NCI-H2029 treated with DMSO at 0.1 percent for 48 hours (cell line): ENCODE data around the gene DGKZ.
"Not testable (repeated sequence)": the region's sequence is repeated elsewhere in the genome, so short reads cannot be mapped to it uniquely, and the experiment has no call there.

ENCODE experiments used
- DNase-seq: peaks from one replicate; lab custom pipeline; 2025; lab: John Stamatoyannopoulos, UW

The DGKZ gene

GRCh38 chr11:46367916-46368267 is 20.6 kb downstream of the DGKZ start:
- no peak for DNase-seq

GRCh38 chr11:46369458-46370152 is 22.3 kb downstream of the DGKZ start:
- DNase-seq, result no peak

- no peak for DNase-seq
Measured at GRCh38 chr11:46370253-46370652, 23.0 kb downstream of the DGKZ start.

GRCh38 chr11:46371262-46371661 is 24.0 kb downstream of the DGKZ start:
- DNase-seq, result not testable (repeated sequence)

- DNase-seq, result no peak
Measured at GRCh38 chr11:46372086-46372485, 24.8 kb downstream of the DGKZ start.

GRCh38 chr11:46372501-46372900 is 25.2 kb downstream of the DGKZ start:
- DNase-seq, result not testable (repeated sequence)

GRCh38 chr11:46373787-46374740 is 26.8 kb downstream of the DGKZ start:
- DNase-seq, result no peak

GRCh38 chr11:46374815-46375214 is 27.6 kb downstream of the DGKZ start:
- no peak for DNase-seq

- DNase-seq, result no peak
Measured at GRCh38 chr11:46375392-46376101, 28.3 kb downstream of the DGKZ start.

- DNase-seq, result no peak
Measured at GRCh38 chr11:46376258-46377050, 29.2 kb downstream of the DGKZ start.

GRCh38 chr11:46377290-46377689 is 30.0 kb downstream of the DGKZ start:
- no peak for DNase-seq

GRCh38 chr11:46377831-46378230 is 30.6 kb downstream of the DGKZ start:
- DNase-seq, result no peak

- no peak for DNase-seq
Measured at GRCh38 chr11:46378296-46378695, 31.0 kb downstream of the DGKZ start.

GRCh38 chr11:46378811-46379481 is 31.7 kb downstream of the DGKZ start:
- no peak for DNase-seq

- DNase-seq, result not testable (repeated sequence)
Measured at GRCh38 chr11:46379482-46380293, 32.4 kb downstream of the DGKZ start.

GRCh38 chr11:46380340-46381047 is 33.2 kb downstream of the DGKZ start:
- no peak for DNase-seq

- no peak for DNase-seq
Measured at GRCh38 chr11:46381048-46381818, 34.0 kb downstream of the DGKZ start, which contains the start of gene MDK. TSS of gene MDK (plus strand) at chr11:46381669. CDS start at chr11:46382058, 389 bp downstream.

GRCh38 chr11:46381819-46382645 is 34.8 kb downstream of the DGKZ start:
- DNase-seq, result no peak
